ENCODE results near the gene HDC. TPM values are rescaled to one million over a fixed set of nuclear protein-coding genes. Genes with fewer than 3 reads are reported as not detected.

HDC gene, protein sequence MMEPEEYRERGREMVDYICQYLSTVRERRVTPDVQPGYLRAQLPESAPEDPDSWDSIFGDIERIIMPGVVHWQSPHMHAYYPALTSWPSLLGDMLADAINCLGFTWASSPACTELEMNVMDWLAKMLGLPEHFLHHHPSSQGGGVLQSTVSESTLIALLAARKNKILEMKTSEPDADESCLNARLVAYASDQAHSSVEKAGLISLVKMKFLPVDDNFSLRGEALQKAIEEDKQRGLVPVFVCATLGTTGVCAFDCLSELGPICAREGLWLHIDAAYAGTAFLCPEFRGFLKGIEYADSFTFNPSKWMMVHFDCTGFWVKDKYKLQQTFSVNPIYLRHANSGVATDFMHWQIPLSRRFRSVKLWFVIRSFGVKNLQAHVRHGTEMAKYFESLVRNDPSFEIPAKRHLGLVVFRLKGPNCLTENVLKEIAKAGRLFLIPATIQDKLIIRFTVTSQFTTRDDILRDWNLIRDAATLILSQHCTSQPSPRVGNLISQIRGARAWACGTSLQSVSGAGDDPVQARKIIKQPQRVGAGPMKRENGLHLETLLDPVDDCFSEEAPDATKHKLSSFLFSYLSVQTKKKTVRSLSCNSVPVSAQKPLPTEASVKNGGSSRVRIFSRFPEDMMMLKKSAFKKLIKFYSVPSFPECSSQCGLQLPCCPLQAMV
- 0.20 and 0.61 TPM in 2 replicates for total RNA-seq

DNA sequence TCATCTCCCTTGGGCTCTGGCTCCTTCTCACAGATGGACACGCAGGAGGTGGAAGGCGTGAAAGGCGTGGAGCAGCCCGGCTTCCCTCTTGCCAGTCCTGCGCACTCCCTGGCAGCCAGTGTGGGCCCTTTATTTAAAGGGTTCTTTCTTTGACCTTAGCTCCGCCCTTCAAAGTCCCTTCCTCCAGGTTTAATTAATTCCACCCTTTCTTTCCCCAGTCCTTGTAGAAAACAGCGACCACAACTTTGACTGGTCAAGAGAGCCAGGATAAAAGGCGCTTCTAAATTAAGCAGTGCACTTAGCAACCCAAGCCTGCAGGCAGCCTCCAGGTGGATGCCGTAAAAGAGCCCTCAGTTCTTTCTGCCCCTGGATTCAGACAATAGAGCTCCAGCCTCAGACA, at the start of gene HDC:
Gene HDC (minus strand): TSS at position 107 of the 400 bp plus-strand sequence. CDS start 103 bp downstream, at position 4.
- intact Hi-C loops (cut with micrococcal nuclease) = loop anchor here (10.0 kb wide), 1 partner anchor 1469 kb away; the partner anchor contains the start of gene LYSMD2

DNA sequence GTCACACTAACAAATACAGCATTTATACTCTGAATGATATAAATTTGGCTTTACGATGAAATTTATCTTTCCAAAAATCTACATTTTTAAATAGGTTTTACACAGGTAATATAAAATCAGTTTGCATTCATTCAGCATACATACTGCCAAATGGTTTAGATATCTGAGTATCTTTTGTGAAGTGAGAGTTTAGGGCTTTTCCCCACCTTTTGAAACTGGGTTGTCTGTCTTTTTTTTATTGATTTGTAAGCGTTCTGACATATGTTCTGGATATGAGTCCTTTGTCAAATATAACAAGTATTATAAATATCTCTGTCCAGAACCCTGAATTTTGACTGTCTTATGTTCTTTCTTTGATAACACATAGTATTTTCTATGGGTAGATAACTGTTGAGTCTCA, 47.1 kb upstream of the HDC start:
- intact Hi-C loops (cut with micrococcal nuclease) = loop anchor here (10.0 kb wide), 1 partner anchor 688 kb away; the partner anchor contains the start of genes DTWD1 and FAM227B

DNA sequence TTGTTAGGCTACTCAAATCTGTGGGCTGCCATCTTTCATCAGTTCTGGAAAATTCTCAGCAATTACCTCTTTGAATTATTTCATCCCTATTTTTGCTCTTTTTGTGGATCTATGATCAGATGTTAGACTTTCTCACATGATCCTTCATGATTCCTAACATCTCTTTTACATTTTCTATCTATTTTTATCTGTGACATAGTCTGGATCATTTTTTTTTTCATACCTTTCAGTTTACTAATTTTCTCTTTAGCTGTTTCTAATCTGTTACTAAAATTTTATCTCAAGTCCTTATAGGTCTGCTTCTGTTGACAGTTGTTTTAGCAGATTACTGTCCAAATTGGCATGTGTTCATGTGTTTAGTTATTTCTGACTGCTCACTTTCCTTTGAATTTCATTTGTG, 42.3 kb upstream of the HDC start:
- intact Hi-C loops (cut with micrococcal nuclease) = no loop called here

DNA sequence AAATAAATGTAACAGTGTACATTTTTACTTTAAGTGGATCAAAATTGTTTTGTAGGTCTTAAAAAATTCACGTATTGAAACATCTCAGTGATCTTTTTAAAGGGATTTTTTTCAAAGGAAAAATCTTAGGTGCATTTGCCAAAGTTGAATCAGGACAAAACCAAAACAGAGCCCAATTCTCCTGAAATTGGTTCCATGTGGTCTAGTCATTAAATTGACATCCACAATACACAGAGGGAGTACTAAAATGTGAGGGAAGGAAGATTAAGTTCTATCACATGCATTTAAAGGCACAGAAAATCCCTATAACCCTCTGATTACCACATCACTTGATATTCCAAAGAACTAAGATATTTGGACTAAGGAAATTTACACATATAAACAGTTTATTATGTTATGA, 39.3 kb upstream of the HDC start:
- intact Hi-C loops (cut with micrococcal nuclease) = no loop called here

DNA sequence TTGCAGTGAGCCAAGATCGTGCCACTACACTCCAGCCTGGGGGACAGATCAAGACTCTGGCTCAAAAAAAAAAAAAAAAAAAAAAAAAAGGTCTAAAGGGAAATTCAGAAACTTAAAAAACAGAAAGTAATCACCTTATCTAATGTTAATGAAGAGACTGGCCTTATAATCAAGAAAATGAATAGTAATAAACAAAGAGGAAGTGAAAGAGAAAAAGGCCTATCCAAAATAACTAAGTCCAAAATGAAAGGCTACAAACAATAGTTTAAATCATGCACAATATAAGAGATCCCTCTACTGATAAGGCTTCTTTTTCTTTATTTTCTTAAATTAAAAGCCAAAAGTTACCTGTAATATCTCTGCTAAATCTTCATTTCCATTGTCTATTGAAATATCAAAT, 37.1 kb upstream of the HDC start:
- intact Hi-C loops (cut with micrococcal nuclease) = no loop called here

DNA sequence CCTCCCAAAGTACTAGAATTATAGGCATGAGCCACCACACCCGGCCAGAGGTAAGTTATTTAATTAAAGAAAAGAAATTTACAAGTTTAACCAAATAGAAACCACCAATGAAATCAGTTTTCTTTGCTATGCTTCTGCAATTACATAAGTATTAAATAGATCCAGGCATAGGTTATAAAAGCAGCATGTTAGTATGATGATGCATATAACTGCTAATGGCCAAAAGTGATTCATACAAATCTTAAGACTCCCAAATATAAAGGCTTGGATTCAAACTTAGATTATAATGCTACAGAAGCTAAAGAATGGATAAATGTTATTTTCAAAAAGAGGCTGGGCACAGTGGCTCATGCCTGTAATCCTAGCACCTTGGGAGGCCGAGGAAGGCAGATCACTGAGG, 32.8 kb upstream of the HDC start:
- intact Hi-C loops (cut with micrococcal nuclease) = no loop called here

DNA sequence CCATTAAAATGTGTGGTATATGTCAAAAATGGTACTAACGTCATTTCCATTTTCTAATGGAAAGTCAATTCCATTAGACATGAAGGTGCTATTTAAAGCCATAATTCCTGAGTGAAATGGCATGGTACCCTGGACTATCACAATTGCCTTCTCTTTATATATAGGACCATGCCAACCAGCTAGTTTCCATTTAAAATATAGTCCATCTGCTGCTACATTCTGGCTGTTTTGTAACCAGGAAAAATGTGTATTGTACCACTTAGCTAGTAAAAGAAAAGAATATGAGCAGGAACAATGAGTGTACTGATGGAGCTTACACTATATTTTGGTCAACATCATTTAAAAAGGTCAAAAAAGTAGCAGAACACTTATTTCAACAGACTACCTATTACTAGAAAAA, 30.4 kb upstream of the HDC start:
- intact Hi-C loops (cut with micrococcal nuclease) = no loop called here

DNA sequence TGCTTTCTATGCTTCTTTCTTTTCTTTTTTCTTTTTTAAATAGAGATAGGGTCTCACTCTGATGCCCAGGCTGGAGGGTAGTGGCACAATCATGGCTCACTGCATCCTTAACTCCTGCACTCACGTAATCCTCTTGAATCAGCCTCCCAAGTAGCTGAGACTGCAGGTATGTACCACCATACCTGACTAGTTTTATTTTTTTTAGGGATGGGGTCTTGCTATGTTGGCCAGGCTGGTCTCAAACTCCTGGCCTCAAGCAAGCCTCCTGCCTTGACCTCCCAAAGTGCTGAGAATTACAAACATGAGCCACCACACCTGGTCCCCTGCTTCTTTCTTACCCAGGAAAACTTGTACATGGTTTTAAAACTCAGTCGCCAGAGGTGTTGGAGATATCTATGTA, 24.2 kb upstream of the HDC start:
- intact Hi-C loops (cut with micrococcal nuclease) = no loop called here

DNA sequence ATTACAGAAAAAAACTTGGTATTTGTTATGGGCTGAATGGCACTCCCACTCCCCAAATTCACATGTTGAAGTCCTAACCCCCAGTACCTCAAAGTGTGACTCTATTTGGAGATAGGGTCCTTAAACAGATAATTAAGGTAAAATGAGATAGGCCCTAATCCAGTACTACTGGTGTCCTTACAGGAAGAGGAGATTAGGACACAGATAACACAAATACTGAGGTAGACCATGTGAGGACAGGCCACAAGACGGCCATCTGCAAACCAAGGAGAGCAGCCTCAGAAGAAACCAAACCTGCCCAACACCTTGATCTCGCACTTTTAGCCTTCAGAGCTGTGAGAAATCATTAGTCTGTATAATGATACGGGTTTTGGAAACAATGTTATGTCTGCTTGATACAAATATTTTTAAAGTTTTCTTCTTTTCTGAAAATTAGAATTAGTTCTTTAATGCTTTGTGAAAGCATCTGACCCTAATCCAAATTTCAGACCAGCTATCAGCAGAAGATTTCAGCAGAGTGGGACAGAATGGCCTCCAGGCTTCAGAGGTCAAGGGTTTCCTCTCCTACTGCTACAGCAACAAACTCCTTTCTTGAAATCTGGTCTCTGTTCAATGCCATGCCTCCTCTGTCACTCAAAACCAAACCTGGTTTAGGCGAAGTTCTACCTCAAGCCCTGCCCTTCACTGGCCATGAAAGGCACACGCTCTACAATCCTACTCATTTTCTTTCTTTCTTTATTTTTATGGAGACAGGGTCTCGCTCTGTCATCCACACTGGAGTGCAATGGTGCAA, 22.0 kb upstream of the HDC start:
- intact Hi-C loops (cut with micrococcal nuclease) = no loop called here

DNA sequence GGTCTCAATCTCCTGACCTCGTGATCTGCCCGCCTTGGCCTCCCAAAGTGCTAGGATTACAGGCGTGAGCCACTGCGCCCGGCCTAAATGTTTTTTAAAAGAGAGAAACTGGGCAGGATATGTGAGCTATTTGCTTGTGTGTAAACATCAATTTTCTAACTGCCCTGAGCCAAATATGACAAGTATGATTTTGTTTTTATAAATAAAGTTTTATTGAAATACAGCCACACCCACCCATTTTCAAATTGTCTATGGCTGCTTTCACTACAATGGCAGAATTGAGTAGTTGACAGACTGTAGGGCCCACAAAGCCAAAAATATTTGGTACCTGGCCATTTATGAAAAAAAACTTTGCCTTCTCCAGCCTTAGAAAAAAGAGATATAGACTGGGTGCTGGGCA, 15.9 kb upstream of the HDC start:
- intact Hi-C loops (cut with micrococcal nuclease) = no loop called here

DNA sequence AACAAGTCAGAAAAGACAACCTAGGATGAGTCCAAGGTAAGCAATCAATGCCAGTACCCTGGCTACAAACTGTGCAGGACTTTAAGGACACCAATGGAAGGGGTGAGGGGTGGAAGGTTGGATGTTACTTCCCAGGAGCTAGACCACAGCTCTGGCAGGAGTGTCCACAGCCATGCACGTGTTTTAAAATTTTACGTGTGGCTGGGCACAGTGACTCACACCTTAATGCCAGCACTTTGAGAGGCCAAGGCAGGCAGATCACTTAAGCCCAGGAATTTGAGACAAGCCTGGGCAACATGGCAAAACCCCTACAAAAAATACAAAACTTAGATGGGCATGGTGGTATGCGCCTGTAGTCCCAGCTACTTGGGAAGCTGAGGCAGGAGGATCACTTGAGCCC, 14.7 kb upstream of the HDC start:
- intact Hi-C loops (cut with micrococcal nuclease) = no loop called here

DNA sequence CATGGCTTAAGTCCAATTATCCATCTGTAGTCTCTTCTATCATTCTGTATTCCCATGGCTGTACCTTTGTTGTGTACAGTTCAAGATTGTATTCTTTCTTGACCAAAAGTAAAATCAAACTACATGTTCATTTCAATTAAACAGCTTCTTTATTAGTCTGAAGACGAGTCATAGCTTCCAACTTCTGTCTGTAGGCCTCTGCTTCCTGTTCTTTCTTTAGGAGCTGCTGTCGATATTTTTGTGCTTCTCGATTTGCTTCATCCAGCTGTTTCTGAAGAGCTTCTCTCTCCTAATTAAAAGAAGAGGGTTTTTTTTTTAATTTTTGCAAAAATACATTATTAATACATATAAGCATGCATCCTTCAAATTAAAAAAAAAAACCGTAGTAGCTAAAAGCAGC, 13.0 kb upstream of the HDC start:
- intact Hi-C loops (cut with micrococcal nuclease) = loop anchor here (5.0 kb wide), 1 partner anchor 41 kb away; no protein-coding TSS in a partner anchor

DNA sequence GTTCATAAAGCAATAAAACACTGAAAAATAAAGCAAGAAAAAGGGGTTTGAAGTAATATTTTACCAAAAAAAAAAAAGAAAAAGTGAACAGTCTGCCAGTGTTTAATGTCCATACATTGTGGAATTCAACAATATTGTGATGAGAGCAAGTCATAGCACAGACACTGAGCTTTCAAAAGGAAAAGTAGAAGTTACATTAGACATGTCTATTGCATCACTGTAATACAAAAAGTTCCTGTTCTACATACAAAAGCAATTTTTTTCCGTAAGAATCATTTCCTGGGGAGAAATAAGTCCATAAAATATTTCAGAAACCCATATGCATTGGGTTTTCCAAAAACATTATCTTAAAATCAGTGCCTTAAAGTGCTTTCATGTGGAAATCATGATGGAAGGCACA, 11.8 kb upstream of the HDC start:
- intact Hi-C loops (cut with micrococcal nuclease) = loop anchor here (5.0 kb wide), 1 partner anchor 40 kb away; no protein-coding TSS in a partner anchor

DNA sequence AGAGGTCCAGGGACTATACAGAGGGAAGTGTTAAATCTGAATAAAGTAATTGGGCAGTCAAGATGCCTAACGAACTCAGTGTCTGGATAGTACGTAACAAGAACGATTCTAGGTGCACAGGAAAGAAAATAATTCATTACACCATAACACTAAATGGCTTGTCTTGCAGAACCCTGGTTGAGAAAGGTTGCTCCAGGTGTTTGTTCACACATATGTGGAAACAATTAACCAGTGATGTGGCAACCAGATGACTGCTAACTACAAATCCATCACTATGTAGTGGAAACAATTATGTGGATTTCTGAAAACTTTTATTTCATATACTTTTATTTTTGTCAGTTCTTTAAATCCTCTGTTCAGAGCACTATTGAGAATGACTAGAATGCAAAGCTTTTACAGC, 10.4 kb upstream of the HDC start:
- intact Hi-C loops (cut with micrococcal nuclease) = loop anchor here (5.0 kb wide), 1 partner anchor 39 kb away; no protein-coding TSS in a partner anchor

DNA sequence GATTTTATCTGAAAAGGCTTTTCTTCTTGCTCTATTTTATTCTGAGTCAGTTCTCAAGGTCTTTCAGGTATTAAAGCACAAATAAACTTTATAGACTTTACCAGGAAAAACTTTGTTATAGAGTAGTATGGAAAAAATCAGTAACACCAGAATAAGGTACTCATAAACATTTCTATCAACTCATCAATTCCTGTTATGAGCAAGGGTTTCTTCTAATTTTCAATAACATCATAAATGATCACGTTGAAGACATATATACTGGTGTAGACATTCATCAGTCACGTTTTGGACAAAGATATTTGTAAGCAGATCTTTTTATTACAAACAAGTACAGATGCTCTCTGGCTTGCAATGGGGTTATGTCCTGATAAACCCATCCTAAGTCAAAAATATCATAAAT, 9.6 kb upstream of the HDC start:
- intact Hi-C loops (cut with micrococcal nuclease) = loop anchor here (5.0 kb wide), 1 partner anchor 38 kb away; no protein-coding TSS in a partner anchor

DNA sequence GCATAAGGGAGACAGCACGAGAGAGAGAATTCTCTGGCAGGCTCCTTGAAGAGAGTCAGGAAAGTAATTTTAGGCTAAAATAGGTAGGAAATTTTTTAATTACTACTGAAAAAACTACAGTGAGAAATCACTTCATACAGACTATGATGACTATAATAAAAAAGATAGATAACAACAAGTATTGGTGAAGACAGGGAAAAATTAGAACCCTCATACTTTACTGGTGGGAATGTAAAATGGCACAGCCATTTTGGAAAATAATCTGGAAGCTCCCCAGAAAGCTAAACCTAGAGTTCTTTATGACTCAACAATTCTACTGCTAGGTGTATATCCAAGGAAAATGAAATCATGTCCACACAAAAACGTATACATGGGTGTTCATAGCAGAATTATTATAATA, 2.1 kb upstream of the HDC start:
- intact Hi-C loops (cut with micrococcal nuclease) = loop anchor here (10.0 kb wide), 1 partner anchor 1467 kb away; the partner anchor contains the start of gene LYSMD2

DNA sequence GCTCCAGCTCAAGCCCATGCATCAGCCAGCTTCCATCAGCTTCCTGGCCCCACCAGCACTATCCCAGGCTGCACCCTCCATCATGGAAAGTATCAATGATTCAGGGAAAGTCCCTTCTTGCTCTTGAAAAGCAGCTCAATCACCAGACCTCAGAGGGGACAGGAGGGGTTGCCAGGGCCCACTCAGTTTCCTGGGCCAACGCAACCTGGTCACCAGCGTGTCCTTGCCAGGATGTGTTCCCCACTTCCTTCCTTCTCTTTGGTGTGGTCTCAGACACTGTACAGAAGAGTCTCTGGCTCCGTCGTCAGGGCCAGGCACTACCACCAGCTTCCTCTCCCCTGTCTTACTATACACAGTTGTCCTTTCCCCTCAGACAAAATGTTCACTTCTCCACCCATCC, 3.0 kb downstream of the HDC start:
- intact Hi-C loops (cut with micrococcal nuclease) = loop anchor here (1.0 to 10.0 kb wide), 8 partner anchors 52 to 1472 kb away; partner anchors contain the start of genes AP4E1, DTWD1, FAM227B and LYSMD2

DNA sequence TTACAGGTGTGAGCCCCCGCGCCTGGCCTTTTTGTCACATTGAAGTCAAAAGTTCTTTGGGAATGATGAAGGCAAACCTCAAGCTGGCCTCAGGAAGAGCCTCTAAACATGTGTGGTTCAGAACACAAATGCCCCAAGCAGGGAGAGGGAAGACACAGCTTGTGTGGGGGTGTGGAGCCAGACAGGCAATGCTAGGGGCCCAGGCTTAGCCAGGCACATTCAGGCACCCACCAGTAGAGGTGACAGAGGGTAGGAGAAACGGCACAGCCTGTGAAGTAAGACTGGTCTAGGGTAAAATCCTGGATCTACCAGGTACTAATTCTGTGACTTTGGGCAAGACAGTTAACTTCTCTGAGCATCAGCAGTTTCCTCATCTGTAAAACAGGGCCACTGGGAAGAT, 3.5 kb downstream of the HDC start:
- intact Hi-C loops (cut with micrococcal nuclease) = loop anchor here (1.0 to 10.0 kb wide), 8 partner anchors 53 to 1473 kb away; partner anchors contain the start of genes AP4E1, DTWD1, FAM227B and LYSMD2

DNA sequence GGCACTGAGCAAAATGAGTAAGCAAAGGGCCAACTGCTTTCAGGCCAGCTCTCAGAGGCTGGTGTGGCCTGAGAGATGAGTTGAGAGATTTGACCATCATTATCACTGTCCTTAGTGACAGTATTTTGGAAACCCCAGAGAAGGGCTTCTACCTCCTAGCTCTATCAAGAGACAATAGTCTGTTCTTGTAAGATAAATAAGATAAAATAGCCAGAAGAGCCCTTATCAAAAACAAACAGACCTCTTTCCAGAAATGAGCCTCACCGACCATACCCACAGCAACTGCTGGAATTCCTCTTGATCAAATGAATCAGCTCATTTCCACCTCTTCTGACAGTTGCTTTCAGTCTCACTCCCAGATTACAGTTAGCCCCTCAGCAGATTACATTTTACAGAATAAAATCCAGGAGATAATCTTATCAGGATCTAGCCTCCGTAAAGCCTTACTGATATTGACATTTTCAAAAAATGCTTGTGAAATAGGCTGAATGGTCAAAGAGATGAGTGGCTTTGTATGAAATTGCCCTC, 4.5 kb downstream of the HDC start:
- intact Hi-C loops (cut with micrococcal nuclease) = loop anchor here (1.0 to 10.0 kb wide), 6 partner anchors 14 to 1474 kb away; partner anchors contain the start of genes DTWD1, FAM227B, LYSMD2 and USP8

DNA sequence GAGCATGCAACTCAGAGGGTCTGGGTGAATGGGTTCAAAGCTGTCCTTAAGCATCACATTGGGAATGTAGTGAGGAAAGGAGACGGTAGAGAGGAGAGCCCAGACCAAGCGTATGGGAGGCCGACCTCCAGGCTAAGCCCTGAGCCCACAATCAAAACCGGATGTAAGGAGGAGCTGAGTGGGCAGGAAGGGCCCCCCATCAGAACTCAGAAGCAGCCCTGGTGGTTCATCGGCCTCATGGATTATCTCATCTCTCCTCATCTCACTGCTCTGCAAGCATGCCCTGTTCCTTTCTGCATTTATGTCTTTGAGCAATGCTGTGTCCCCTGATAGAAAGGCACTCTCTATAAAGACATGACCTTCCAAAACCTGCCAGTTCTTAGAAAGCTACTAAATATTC, 6.2 kb downstream of the HDC start:
- intact Hi-C loops (cut with micrococcal nuclease) = no loop called here

DNA sequence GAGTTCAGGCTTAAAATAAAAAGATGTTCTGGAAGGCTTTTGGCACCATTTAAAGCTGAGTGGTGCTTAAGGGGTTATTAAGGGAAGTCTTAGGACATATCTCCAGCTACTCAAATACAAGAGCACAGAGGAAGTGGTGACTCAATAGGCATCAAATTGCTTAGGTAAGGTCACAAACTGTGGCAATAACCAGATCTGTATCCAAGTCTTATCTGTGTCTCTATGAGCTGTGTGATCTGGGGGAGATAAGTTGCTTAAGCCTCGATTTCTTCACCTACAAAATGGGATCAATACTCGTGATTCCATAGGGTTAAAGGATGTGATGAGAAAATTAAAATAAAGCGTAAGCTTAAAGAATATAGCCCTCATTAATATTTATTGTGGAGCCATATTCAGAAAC, 7.6 kb downstream of the HDC start:
- intact Hi-C loops (cut with micrococcal nuclease) = no loop called here

All from T-helper 1 cell treated with Interleukin-12 subunit alpha and Interleukin-12 subunit beta and Interleukin-4 antibody, amounts not matched to agents 30 ng/mL and 1 ng/mL, for 36 hours (primary cell).